Tibial artery (tissue), 4 donors: ENCODE data around the gene NRP2.
A peak's percentile ranks its signal among the peaks of the same experiment; 100 is the strongest.

Source experiments
- DNase-seq, 2 donors: peaks; one replicate each; pipeline ENCODE4 v3.0.0-alpha.2; 2019
- H3K27ac ChIP-seq, 2 donors: fragments of 200-600 bp; sonication (generic) in 1 of 2; 1 replicate in 1 of 2; 2 replicates in 1 of 2; pipeline ENCODE4 v1.5.1; 2018 to 2019; ENCODE audit warnings: mild to moderate bottlenecking in 1 of 2
- H3K27me3 ChIP-seq, 2 donors: fragments of 200-600 bp; sonication (generic) in 1 of 2; one replicate each; pipeline versions ENCODE4 v1.5.1 to v1.6.0; 2016 to 2019
- H3K36me3 ChIP-seq, 3 donors: fragments of 200-600 bp; sonication (generic) in 2 of 3; one replicate each; pipeline ENCODE4 v1.5.1; 2016 to 2019; ENCODE audit warnings: mild to moderate bottlenecking in 2 of 3
- H3K4me1 ChIP-seq, 4 donors: fragments of 200-600 bp; sonication (generic) in 2 of 4; 1 replicate in 3 of 4; 2 replicates in 1 of 4; pipeline ENCODE4 v1.5.1; 2016 to 2019
- H3K4me3 ChIP-seq, 2 donors: fragments of 200-600 bp; sonication (generic) in 1 of 2; 1 replicate in 1 of 2; 2 replicates in 1 of 2; pipeline ENCODE4 v1.5.1; 2018 to 2019; ENCODE audit warnings: mild to moderate bottlenecking in 2 of 2
- H3K9me3 ChIP-seq, 3 donors: fragments of 200-600 bp; sonication (generic) in 1 of 3; one replicate each; pipeline ENCODE4 v1.5.1; 2016 to 2019
- intact Hi-C: fragments of 100-400 bp; cut with DNase I; formaldehyde crosslinking; loops from one replicate; pipeline ENCODE4 v1.15.0; 2023; ENCODE audit warnings: low total_unique reads
- TF ChIP-seq, protein P1 (sequence below), 2 experiments: fragments of 200-600 bp in 1 of 2; fragments of 450-650 bp in 1 of 2; IDR thresholded peaks; one replicate each; pipeline ENCODE4 v1.5.1; 2017 to 2019; ENCODE audit warnings: antibody characterized with exemption in 2 of 2, mild to moderate bottlenecking in 1 of 2, moderate library complexity in 1 of 2

NRP2 gene

DNA sequence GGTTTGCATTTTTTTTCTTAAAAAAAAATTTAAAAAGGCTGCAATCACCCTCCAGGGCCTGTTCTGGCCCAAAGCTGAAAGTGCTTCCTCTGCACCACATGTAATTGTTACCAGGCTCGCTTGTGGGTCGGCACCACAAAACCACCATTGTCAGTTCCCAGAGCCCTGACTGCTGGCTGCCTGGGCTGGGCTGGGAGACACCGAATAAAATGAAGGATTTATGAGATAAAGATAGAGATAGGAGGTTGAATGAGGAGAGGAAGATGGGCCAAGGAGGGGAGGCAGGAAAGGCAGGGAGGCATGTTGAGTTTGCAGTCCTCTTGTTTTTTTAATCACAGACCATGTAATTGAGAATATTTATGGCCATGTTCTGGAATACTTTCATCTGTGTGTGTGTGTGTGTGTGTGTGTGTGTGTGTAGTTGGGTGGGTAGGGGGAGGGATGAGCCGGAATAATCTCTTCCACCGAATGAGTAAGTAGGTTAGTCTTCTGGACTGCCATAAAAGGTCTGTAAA is 14.7 kb downstream of the NRP2 start:
- Histone ChIP-seq H3K27ac (peak overlapping the region in 1 of 2 donors; percentile 14), H3K36me3 (no peaks in the 10 kb centered on the region), H3K27me3 (no peaks in the 10 kb centered on the region), H3K4me3 (no peak overlapping the region), H3K9me3 (no peaks in the 10 kb centered on the region), H3K4me1 (peaks cover 0 to 50% (median 11%) of the 10 kb centered on the region in 4 donors)
- DNase-seq = no peak
- TF ChIP-seq, protein P1, sequence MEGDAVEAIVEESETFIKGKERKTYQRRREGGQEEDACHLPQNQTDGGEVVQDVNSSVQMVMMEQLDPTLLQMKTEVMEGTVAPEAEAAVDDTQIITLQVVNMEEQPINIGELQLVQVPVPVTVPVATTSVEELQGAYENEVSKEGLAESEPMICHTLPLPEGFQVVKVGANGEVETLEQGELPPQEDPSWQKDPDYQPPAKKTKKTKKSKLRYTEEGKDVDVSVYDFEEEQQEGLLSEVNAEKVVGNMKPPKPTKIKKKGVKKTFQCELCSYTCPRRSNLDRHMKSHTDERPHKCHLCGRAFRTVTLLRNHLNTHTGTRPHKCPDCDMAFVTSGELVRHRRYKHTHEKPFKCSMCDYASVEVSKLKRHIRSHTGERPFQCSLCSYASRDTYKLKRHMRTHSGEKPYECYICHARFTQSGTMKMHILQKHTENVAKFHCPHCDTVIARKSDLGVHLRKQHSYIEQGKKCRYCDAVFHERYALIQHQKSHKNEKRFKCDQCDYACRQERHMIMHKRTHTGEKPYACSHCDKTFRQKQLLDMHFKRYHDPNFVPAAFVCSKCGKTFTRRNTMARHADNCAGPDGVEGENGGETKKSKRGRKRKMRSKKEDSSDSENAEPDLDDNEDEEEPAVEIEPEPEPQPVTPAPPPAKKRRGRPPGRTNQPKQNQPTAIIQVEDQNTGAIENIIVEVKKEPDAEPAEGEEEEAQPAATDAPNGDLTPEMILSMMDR (IDR thresholded peaks at IDR 0.05) = no peak
- intact Hi-C loops = no loop called here

DNA sequence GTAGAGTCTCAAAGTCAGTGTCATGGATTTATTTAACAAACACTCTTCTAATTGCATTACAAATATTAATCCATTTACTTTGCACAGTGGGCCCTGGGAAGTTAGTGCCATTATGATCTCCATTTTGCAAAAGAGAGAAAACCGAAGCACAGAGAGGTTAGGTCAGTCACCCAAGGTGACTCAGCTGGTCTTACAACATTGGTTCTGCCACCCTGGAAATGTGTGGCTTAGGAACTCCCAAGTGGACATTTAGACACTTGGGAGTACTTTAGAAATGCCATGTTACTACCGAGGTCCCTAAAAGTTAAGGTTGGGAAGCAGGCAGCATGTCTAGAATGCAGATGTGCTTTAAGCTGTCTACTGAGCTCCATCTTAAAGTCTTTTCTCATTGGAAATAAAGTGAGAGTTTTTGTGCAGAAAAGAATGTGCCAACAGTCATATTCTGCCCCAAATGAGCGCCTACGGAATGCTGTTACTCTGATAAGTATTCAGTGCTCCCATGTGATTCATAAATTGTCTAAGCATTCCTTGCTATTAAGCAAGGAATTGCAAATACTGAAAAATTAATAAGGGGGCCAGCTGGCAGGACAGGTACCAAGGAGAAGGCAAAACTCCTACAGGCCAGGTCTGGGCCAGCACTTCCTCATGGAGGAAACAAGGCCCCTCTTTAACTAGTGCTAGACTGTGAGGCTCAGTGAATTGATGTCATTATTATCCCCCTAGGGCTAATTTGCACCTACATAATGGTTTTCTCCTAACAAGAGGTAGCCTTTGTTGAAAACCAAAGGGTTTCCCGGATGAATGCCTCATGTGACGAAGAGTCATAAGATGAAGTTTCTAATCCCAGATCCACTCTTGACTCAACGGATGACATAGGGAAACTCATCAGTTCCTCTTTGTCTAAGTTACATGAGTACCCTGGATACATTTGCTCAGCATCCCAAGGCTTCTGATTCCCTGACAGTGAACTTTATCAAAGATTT is 16.3 kb downstream of the NRP2 start:
- Histone ChIP-seq H3K27ac (peak overlapping the region; percentile 41 to 57), H3K36me3 (no peaks in the 10 kb centered on the region), H3K9me3 (no peaks in the 10 kb centered on the region), H3K4me1 (peaks cover 0 to 59% (median 22%) of the 10 kb centered on the region in 4 donors), H3K4me3 (no peak overlapping the region), H3K27me3 (no peaks in the 10 kb centered on the region)
- TF ChIP-seq, protein P1 (IDR thresholded peaks at IDR 0.05) = no peak
- no peak for DNase-seq
- intact Hi-C loops = no loop called here

DNA sequence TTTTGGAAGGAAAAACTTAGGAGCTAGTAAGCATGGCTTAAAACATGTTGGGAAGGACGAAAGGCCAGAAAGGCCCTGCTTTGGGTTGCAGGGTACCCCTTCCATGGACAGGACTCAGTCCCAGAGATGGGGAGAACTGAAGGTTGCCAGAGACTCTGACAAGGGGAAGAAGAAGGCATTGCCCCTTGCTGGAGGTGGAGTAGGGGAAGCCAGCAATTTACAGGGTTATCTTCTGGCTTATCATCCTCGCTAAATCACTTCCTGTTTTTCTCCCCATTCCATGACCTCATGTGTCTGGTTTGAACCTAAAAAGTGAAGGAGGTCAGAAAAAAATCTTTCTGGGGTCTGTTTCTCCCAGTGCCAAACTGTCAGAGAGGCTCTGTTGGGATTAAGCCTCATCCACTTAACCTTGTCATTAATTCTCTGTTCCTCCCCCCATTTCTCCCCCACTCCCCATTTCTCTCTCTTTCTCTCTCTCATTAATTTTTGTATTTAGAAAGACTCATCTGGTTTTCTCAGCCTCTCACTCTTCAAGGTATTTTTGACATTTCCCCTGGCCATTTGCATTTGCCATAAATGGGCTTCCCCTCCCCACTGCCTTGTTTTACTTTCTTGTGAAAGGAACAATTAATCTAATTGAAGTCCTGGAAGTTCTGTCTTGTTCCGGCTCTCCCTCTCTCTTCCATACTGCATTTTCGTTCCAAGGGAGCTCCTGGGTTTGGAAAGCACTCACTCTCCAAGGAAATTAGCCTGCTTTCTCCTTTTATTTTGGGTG is 17.4 kb downstream of the NRP2 start:
- intact Hi-C loops = no loop called here
- no peaks in the 10 kb centered on the region for H3K9me3 ChIP-seq
- no peak overlapping the region for H3K4me3 ChIP-seq
- peak overlapping the region; percentile 57 to 58 for H3K27ac ChIP-seq
- no peaks in the 10 kb centered on the region for H3K36me3 ChIP-seq
- TF ChIP-seq, protein P1 (IDR thresholded peaks at IDR 0.05) = no peak
- DNase-seq = no peak
- peaks cover 0 to 70% (median 27%) of the 10 kb centered on the region in 4 donors for H3K4me1 ChIP-seq
- H3K27me3 ChIP-seq = no peaks in the 10 kb centered on the region

DNA sequence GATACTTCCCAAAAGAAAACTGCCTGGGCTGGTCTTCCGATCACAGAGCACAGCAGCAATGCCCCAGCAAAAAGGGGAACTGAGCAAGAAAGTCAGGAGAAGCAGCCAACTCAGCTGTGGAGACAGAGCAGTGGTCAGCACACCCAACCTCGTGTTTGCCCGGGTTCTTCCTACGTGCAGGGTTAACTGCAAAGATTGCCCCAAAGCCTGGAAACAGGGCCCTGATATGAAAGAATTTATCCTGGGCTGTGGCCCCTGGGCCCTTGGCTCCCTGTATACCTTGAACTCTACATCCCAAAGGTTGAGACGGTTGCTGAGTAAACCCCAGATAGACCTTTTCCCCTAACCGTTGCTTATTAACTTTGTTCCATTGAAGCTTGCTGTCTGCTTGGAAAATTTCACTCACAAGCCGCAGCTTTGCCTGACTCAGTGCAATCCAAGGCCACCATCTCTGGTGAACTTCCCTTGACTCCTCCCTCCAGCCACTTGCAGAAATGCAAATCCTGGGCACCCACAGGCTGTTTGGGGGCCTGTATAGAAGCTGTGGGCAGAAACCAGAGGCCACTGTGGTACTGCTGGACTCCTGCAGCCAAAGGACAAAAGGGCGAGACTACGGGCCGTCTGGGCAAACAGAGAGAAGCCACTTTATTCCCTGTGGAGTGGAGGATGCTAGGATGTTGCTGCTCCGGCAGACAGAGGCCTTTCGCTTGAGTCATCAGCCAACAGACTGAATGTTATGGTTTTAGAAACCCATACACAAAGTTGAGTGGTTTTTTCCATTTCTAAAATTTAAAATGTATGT is 18.2 kb downstream of the NRP2 start:
- H3K36me3 ChIP-seq = no peaks in the 10 kb centered on the region
- no peaks in the 10 kb centered on the region for H3K27me3 ChIP-seq
- TF ChIP-seq, protein P1 (IDR thresholded peaks at IDR 0.05) = no peak
- H3K27ac ChIP-seq = peak overlapping the region; percentile 57 to 58
- DNase-seq = peak in 1 of 2 donors; percentile 74
- peaks cover 0 to 76% (median 29%) of the 10 kb centered on the region in 4 donors for H3K4me1 ChIP-seq
- H3K4me3 ChIP-seq = no peak overlapping the region
- no peaks in the 10 kb centered on the region for H3K9me3 ChIP-seq
- intact Hi-C loops = no loop called here

DNA sequence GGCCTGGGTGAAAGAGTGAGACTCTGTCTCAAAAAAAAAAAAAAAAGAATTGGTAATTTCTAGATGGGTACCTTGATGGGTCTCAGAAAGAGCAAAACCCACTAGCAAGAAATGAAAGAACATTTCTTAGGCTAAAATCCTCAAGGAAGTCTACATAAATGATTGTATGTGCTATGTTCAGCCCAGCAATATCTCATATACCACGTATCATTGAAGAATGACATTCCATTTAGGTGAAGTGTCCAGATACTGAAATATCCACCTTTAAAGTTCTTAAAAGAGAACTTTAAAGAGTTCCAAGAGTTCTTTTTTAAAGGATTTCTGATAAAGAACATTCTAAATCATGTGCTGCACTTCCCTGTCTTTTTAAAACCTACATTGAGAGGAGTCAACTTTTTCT is 19.2 kb downstream of the NRP2 start:
- Histone ChIP-seq H3K9me3 (no peaks in the 10 kb centered on the region), H3K4me3 (no peak overlapping the region), H3K27ac (peak overlapping the region; percentile 57 to 58), H3K27me3 (no peaks in the 10 kb centered on the region), H3K36me3 (no peaks in the 10 kb centered on the region), H3K4me1 (peaks cover 0 to 82% (median 34%) of the 10 kb centered on the region in 4 donors)
- intact Hi-C loops = no loop called here
- DNase-seq = no peak
- TF ChIP-seq, protein P1 (IDR thresholded peaks at IDR 0.05) = no peak
